Panc1 (cell line): ENCODE data around the gene MTSS2. TPM values are rescaled to one million over a fixed set of nuclear protein-coding genes. Genes with fewer than 3 reads are reported as not detected.

Experiments used
- ATAC-seq: fragments of 200-7000 bp; cut with Tn5 transposase; 2 replicates; pipeline ENCODE4 v1.9.1; 2020; ENCODE audit warnings: mild to moderate bottlenecking, moderate library complexity
- BruUV-seq: library from RNA; stranded (reverse); fragments of 400-500 nt; replicated peaks from 2 replicates; lab custom pipeline; 2021; lab: Mats Ljungman, UMichigan
- CTCF ChIA-PET: fragments of 300-600 bp; sonication (Branson Sonifier 250); formaldehyde crosslinking; loops from one replicate; lab custom pipeline; 2022; ENCODE audit warnings: antibody characterized with exemption; lab: Charles Lee
- POLR2A ChIA-PET: fragments of 300-600 bp; sonication (Branson Sonifier 250); formaldehyde crosslinking; loops from one replicate; lab custom pipeline; 2022; ENCODE audit warnings: antibody characterized with exemption; lab: Charles Lee
- DNase-seq: peaks from one replicate; pipeline ENCODE4 v3.0.0-alpha.2; 2010; ENCODE audit warnings: low read depth, low spot score
- H3K27ac ChIP-seq: 2 replicates; pipeline ENCODE4 v1.5.1; 2011; ENCODE audit warnings: mild to moderate bottlenecking, low read length, inconsistent platforms
- H3K27me3 ChIP-seq: fragments of 200-500 bp; sonication (Bioruptor generic); 2 replicates; pipeline ENCODE4 v1.6.0; 2014; ENCODE audit warnings: low read length, inconsistent platforms; ENCODE audit not compliant: control insufficient read depth, insufficient read depth
- H3K36me3 ChIP-seq: fragments of 200-500 bp; sonication (Bioruptor generic); 2 replicates; pipeline ENCODE4 v1.5.1; 2014; ENCODE audit warnings: inconsistent platforms, mild to moderate bottlenecking, low read length, moderate library complexity; ENCODE audit not compliant: control insufficient read depth, insufficient read depth
- H3K4me1 ChIP-seq: 2 replicates; pipeline ENCODE4 v1.5.1; 2011; ENCODE audit warnings: inconsistent platforms, mild to moderate bottlenecking, low read length, moderate library complexity; ENCODE audit not compliant: control insufficient read depth, insufficient read depth
- H3K4me3 ChIP-seq, 2 experiments: 2 replicates each; pipeline ENCODE4 v1.5.1; 2011 to 2012; ENCODE audit warnings: low read depth in 2 of 2, low read length in 2 of 2, mild to moderate bottlenecking in 2 of 2, inconsistent platforms in 1 of 2, moderate library complexity in 1 of 2
- H3K9me3 ChIP-seq: fragments of 200-500 bp; sonication (Bioruptor generic); 2 replicates; pipeline ENCODE4 v1.5.1; 2014; ENCODE audit warnings: low read depth, mild to moderate bottlenecking, inconsistent platforms, low read length, moderate library complexity; ENCODE audit not compliant: control insufficient read depth, insufficient read depth
- POLR2AphosphoS5 ChIP-seq: IDR thresholded peaks from 2 replicates; pipeline ENCODE4 v1.6.1; 2012; ENCODE audit warnings: mild to moderate bottlenecking, low read depth, low read length, moderate library complexity
- SIN3A ChIP-seq: IDR thresholded peaks from 2 replicates; pipeline ENCODE4 v1.6.1; 2012; ENCODE audit warnings: low read depth, mild to moderate bottlenecking, low read length, moderate library complexity, borderline replicate concordance; ENCODE audit not compliant: insufficient read depth
- TCF7L2 ChIP-seq: IDR thresholded peaks from 2 replicates; pipeline ENCODE4 v1.6.1; 2011; ENCODE audit warnings: mild to moderate bottlenecking, low read depth, low read length, inconsistent platforms
- in situ Hi-C: cut with HindIII; loops from 2 replicates; pipeline ENCODE4 v1.10.0; 2016; ENCODE audit warnings: low sequenced_read_pairs, low pct_unique_long_range_greater_than_20kb
- intact Hi-C: fragments of 100-400 bp; cut with micrococcal nuclease; formaldehyde crosslinking; loops from one replicate; pipeline ENCODE4 v1.10.0; 2022; ENCODE audit not compliant: unreplicated experiment
- total RNA-seq: library from RNA; stranded (reverse); gene quantifications from one replicate; pipeline ENCODE4 v1.2.1, GENCODE V29; 2021; ENCODE audit not compliant: unreplicated experiment
- TF ChIP-seq, protein P1 (sequence below), 2 experiments: IDR thresholded peaks; 2 replicates each; pipeline ENCODE4 v1.6.1; 2011 to 2012; ENCODE audit warnings: low read depth in 2 of 2, control low read depth in 1 of 2, low read length in 1 of 2, mild to moderate bottlenecking in 1 of 2, moderate library complexity in 1 of 2; ENCODE audit not compliant: insufficient read depth in 1 of 2
- TF ChIP-seq, protein P2 (sequence below): fragments of 450-650 bp; IDR thresholded peaks from 2 replicates; pipeline ENCODE4 v1.5.1; 2017; ENCODE audit warnings: mild to moderate bottlenecking

The MTSS2 gene
- total RNA-seq, 1 experiment from 2014 or later: 55.7 TPM

DNA sequence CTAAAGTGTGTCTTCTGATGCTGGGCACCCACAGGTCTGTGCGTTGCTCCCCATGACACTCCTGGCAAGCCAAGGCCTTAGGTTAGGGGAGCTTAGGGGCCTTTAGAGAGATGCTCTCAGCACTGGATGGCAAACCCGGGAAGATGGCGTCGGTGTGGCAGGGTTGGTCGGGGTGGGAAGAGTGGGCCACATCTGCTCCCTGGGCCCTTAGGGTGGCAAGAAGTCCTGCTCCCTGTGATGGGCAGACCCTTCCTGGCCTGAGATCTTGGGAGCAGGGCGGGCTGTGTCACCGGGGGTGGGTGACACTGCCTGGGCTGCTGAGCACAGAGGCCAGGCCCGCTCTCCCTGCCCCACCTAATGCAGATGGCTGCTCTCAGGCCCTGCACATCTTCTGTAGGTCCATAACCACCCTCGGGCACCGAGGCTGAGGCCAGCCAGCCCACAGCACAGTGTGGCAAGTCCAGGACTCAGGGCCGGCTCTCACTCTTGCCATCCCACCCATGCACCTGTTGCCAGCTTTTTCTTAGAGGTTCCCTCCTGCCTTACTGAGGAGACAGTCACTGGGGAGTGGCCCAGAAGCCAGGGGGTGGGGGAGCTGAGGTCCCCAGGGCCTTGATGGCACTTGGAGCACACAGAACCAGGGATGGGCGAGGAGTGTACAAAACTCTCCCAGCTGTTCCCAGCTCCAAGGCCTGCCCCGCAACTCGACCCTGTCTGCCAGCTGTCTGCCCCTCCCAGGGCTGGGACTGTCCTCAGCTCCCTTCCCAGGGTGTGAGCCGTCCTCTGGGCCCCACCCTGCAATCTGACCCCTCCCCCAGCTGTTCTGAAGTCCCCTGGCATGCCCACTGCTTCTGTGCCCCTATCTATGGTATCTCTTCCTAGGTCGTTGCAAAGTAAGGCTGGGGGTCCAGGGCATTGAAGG lies 4.4 kb upstream of the MTSS2 start:
- DNase-seq (no peak), ATAC-seq (no peak)
- Histone ChIP-seq H3K36me3 (no peaks in the 10 kb centered on the region; the same call in 1 of the 2 replicates), H3K9me3 (no peaks in the 10 kb centered on the region), H3K27me3 (no peaks in the 10 kb centered on the region), H3K4me3 (no peak overlapping the region), H3K27ac (no peak overlapping the region), H3K4me1 (peaks cover 46% of the 10 kb centered on the region)
- CTCF ChIA-PET: no interaction called here
- no TSS peak for BruUV-seq
- intact Hi-C loops: no loop called here
- in situ Hi-C loops: no loop called here
- POLR2A ChIA-PET: no interaction called here
- TF ChIP-seq POLR2AphosphoS5 (no peak), SIN3A (no peak), TCF7L2 (no peak)
- TF ChIP-seq, protein P1, sequence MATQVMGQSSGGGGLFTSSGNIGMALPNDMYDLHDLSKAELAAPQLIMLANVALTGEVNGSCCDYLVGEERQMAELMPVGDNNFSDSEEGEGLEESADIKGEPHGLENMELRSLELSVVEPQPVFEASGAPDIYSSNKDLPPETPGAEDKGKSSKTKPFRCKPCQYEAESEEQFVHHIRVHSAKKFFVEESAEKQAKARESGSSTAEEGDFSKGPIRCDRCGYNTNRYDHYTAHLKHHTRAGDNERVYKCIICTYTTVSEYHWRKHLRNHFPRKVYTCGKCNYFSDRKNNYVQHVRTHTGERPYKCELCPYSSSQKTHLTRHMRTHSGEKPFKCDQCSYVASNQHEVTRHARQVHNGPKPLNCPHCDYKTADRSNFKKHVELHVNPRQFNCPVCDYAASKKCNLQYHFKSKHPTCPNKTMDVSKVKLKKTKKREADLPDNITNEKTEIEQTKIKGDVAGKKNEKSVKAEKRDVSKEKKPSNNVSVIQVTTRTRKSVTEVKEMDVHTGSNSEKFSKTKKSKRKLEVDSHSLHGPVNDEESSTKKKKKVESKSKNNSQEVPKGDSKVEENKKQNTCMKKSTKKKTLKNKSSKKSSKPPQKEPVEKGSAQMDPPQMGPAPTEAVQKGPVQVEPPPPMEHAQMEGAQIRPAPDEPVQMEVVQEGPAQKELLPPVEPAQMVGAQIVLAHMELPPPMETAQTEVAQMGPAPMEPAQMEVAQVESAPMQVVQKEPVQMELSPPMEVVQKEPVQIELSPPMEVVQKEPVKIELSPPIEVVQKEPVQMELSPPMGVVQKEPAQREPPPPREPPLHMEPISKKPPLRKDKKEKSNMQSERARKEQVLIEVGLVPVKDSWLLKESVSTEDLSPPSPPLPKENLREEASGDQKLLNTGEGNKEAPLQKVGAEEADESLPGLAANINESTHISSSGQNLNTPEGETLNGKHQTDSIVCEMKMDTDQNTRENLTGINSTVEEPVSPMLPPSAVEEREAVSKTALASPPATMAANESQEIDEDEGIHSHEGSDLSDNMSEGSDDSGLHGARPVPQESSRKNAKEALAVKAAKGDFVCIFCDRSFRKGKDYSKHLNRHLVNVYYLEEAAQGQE (IDR thresholded peaks at IDR 0.05; ENCODE audit: insufficient read depth in 1 of 2, low read depth in 2 of 2, low read length in 1 of 2): no peak
- TF ChIP-seq, protein P2, sequence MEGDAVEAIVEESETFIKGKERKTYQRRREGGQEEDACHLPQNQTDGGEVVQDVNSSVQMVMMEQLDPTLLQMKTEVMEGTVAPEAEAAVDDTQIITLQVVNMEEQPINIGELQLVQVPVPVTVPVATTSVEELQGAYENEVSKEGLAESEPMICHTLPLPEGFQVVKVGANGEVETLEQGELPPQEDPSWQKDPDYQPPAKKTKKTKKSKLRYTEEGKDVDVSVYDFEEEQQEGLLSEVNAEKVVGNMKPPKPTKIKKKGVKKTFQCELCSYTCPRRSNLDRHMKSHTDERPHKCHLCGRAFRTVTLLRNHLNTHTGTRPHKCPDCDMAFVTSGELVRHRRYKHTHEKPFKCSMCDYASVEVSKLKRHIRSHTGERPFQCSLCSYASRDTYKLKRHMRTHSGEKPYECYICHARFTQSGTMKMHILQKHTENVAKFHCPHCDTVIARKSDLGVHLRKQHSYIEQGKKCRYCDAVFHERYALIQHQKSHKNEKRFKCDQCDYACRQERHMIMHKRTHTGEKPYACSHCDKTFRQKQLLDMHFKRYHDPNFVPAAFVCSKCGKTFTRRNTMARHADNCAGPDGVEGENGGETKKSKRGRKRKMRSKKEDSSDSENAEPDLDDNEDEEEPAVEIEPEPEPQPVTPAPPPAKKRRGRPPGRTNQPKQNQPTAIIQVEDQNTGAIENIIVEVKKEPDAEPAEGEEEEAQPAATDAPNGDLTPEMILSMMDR: no peak

GRCh38 chr16:70689035-70689969 lies 3.4 kb upstream of the MTSS2 start:
- no peaks in the 10 kb centered on the region for H3K27me3 ChIP-seq
- no peak overlapping the region for H3K27ac ChIP-seq
- ChIA-PET POLR2A (no interaction called here), CTCF (no interaction called here)
- no peaks in the 10 kb centered on the region for H3K9me3 ChIP-seq
- BruUV-seq: no TSS peak
- DNase-seq (no peak), ATAC-seq (no peak)
- peaks cover 4% of the 10 kb centered on the region; the same call in 1 of the 2 replicates for H3K36me3 ChIP-seq
- in situ Hi-C loops: no loop called here
- TF ChIP-seq, protein P1 (IDR thresholded peaks at IDR 0.05; ENCODE audit: insufficient read depth in 1 of 2, low read depth in 2 of 2, low read length in 1 of 2): no peak
- TF ChIP-seq POLR2AphosphoS5: no peak
- TF ChIP-seq SIN3A: no peak
- no peak for TF ChIP-seq TCF7L2
- TF ChIP-seq, protein P2: no peak
- H3K4me1 ChIP-seq: peaks cover 44% of the 10 kb centered on the region
- intact Hi-C loops: no loop called here
- no peak overlapping the region for H3K4me3 ChIP-seq
